Measurements from ENCODE around the gene TOP2B. TPM values are rescaled to one million over a fixed set of nuclear protein-coding genes. Genes with fewer than 3 reads are reported as not detected.

Gene TOP2B
- total RNA-seq, 1 experiment from 2014 or later = 77.0 TPM

Other genes with a start within 250 kb of the TOP2B start
- 11.7 and 17.9 TPM in 2 replicates for gene RARB, start 236.6 kb downstream of the TOP2B start, total RNA-seq (2014; rRNA removed; shearing (Covaris generic))
- 14.1 and 24.7 TPM in 2 replicates for gene NGLY1, start 118.5 kb upstream of the TOP2B start, total RNA-seq (2014; rRNA removed; shearing (Covaris generic))
- 6.2 and 12.2 TPM in 2 replicates for gene OXSM, start 125.2 kb upstream of the TOP2B start, total RNA-seq (2014; rRNA removed; shearing (Covaris generic))